ENCODE data around the gene ADISSP. TPM values are rescaled to one million over a fixed set of nuclear protein-coding genes. Genes with fewer than 3 reads are reported as not detected.

The ADISSP gene
- total and polyA plus RNA-seq, 2 of the 8 experiments (the other 6 are each of a cell fraction or from before 2014, with no cell fraction given): 111 to 141 TPM

GRCh38 chr20:3747471-3747870 lies 20.1 kb downstream of the ADISSP start (continued):
- TF ChIP-seq, protein P1, sequence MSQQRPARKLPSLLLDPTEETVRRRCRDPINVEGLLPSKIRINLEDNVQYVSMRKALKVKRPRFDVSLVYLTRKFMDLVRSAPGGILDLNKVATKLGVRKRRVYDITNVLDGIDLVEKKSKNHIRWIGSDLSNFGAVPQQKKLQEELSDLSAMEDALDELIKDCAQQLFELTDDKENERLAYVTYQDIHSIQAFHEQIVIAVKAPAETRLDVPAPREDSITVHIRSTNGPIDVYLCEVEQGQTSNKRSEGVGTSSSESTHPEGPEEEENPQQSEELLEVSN (IDR thresholded peaks at IDR 0.05): no peak
- TF ChIP-seq FOSL1 (IDR thresholded peaks at IDR 0.05; ENCODE audit: insufficient read depth, low read depth, low read length) (no peak), SRF (IDR thresholded peaks at IDR 0.05; ENCODE audit: low read depth, low read length) (no peak), SIX5 (IDR thresholded peaks at IDR 0.05; ENCODE audit: low read depth, low read length) (no peak), KDM1A (IDR thresholded peaks at IDR 0.05; ENCODE audit: borderline replicate concordance, low read length) (no peak)
- TF ChIP-seq, protein P2, sequence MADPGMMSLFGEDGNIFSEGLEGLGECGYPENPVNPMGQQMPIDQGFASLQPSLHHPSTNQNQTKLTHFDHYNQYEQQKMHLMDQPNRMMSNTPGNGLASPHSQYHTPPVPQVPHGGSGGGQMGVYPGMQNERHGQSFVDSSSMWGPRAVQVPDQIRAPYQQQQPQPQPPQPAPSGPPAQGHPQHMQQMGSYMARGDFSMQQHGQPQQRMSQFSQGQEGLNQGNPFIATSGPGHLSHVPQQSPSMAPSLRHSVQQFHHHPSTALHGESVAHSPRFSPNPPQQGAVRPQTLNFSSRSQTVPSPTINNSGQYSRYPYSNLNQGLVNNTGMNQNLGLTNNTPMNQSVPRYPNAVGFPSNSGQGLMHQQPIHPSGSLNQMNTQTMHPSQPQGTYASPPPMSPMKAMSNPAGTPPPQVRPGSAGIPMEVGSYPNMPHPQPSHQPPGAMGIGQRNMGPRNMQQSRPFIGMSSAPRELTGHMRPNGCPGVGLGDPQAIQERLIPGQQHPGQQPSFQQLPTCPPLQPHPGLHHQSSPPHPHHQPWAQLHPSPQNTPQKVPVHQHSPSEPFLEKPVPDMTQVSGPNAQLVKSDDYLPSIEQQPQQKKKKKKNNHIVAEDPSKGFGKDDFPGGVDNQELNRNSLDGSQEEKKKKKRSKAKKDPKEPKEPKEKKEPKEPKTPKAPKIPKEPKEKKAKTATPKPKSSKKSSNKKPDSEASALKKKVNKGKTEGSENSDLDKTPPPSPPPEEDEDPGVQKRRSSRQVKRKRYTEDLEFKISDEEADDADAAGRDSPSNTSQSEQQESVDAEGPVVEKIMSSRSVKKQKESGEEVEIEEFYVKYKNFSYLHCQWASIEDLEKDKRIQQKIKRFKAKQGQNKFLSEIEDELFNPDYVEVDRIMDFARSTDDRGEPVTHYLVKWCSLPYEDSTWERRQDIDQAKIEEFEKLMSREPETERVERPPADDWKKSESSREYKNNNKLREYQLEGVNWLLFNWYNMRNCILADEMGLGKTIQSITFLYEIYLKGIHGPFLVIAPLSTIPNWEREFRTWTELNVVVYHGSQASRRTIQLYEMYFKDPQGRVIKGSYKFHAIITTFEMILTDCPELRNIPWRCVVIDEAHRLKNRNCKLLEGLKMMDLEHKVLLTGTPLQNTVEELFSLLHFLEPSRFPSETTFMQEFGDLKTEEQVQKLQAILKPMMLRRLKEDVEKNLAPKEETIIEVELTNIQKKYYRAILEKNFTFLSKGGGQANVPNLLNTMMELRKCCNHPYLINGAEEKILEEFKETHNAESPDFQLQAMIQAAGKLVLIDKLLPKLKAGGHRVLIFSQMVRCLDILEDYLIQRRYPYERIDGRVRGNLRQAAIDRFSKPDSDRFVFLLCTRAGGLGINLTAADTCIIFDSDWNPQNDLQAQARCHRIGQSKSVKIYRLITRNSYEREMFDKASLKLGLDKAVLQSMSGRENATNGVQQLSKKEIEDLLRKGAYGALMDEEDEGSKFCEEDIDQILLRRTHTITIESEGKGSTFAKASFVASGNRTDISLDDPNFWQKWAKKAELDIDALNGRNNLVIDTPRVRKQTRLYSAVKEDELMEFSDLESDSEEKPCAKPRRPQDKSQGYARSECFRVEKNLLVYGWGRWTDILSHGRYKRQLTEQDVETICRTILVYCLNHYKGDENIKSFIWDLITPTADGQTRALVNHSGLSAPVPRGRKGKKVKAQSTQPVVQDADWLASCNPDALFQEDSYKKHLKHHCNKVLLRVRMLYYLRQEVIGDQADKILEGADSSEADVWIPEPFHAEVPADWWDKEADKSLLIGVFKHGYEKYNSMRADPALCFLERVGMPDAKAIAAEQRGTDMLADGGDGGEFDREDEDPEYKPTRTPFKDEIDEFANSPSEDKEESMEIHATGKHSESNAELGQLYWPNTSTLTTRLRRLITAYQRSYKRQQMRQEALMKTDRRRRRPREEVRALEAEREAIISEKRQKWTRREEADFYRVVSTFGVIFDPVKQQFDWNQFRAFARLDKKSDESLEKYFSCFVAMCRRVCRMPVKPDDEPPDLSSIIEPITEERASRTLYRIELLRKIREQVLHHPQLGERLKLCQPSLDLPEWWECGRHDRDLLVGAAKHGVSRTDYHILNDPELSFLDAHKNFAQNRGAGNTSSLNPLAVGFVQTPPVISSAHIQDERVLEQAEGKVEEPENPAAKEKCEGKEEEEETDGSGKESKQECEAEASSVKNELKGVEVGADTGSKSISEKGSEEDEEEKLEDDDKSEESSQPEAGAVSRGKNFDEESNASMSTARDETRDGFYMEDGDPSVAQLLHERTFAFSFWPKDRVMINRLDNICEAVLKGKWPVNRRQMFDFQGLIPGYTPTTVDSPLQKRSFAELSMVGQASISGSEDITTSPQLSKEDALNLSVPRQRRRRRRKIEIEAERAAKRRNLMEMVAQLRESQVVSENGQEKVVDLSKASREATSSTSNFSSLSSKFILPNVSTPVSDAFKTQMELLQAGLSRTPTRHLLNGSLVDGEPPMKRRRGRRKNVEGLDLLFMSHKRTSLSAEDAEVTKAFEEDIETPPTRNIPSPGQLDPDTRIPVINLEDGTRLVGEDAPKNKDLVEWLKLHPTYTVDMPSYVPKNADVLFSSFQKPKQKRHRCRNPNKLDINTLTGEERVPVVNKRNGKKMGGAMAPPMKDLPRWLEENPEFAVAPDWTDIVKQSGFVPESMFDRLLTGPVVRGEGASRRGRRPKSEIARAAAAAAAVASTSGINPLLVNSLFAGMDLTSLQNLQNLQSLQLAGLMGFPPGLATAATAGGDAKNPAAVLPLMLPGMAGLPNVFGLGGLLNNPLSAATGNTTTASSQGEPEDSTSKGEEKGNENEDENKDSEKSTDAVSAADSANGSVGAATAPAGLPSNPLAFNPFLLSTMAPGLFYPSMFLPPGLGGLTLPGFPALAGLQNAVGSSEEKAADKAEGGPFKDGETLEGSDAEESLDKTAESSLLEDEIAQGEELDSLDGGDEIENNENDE (IDR thresholded peaks at IDR 0.05; ENCODE audit: insufficient replicate concordance, low read length): no peak
